RWPE1 (cell line): ENCODE data around the gene PIK3C2G.
"Not testable (repeated sequence)": the region's sequence is repeated elsewhere in the genome, so short reads cannot be mapped to it uniquely, and the experiment has no call there.

Experiments
- CTCF ChIA-PET: fragments of 350-600 bp; sonication (Branson Sonifier 250); formaldehyde crosslinking; extraction: SDS; loops from one replicate; lab custom pipeline; 2021; lab: Yijun Ruan, JAX
- POLR2A ChIA-PET: fragments of 400-600 bp; formaldehyde crosslinking; extraction: SDS; loops from one replicate; lab custom pipeline; 2020; ENCODE audit warnings: antibody characterized with exemption; ENCODE audit not compliant: low non-redundant PET; lab: Yijun Ruan, JAX
- DNase-seq: peaks from one replicate; pipeline ENCODE4 v3.0.0; 2012; ENCODE audit warnings: low spot score
- H3K27ac ChIP-seq: fragments of 450-650 bp; 2 replicates; pipeline ENCODE4 v1.5.1; 2017
- TF ChIP-seq, protein P1 (sequence below): fragments of 450-650 bp; conservative IDR thresholded peaks from 2 replicates; pipeline ENCODE4 v1.5.1; 2017; ENCODE audit warnings: low read depth, mild to moderate bottlenecking

PIK3C2G gene

GRCh38 chr12:18487509-18487908, 226.2 kb downstream of the PIK3C2G start:
- ChIA-PET POLR2A (no interaction called here), CTCF (no interaction called here)
- no peak overlapping the region for H3K27ac ChIP-seq
- TF ChIP-seq, protein P1, sequence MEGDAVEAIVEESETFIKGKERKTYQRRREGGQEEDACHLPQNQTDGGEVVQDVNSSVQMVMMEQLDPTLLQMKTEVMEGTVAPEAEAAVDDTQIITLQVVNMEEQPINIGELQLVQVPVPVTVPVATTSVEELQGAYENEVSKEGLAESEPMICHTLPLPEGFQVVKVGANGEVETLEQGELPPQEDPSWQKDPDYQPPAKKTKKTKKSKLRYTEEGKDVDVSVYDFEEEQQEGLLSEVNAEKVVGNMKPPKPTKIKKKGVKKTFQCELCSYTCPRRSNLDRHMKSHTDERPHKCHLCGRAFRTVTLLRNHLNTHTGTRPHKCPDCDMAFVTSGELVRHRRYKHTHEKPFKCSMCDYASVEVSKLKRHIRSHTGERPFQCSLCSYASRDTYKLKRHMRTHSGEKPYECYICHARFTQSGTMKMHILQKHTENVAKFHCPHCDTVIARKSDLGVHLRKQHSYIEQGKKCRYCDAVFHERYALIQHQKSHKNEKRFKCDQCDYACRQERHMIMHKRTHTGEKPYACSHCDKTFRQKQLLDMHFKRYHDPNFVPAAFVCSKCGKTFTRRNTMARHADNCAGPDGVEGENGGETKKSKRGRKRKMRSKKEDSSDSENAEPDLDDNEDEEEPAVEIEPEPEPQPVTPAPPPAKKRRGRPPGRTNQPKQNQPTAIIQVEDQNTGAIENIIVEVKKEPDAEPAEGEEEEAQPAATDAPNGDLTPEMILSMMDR: no peak
- no peak for DNase-seq

- no peak overlapping the region; the same call in 1 of the 2 replicates for H3K27ac ChIP-seq
- TF ChIP-seq, protein P1: no peak
- ChIA-PET POLR2A (no interaction called here), CTCF (interaction anchor here (0.6 kb wide), 1 partner anchor 89 kb away, joined by 3 read pairs; no protein-coding TSS in a partner anchor)
- DNase-seq: no peak
Measured at GRCh38 chr12:18492372-18493025, 231.2 kb downstream of the PIK3C2G start.

DNA sequence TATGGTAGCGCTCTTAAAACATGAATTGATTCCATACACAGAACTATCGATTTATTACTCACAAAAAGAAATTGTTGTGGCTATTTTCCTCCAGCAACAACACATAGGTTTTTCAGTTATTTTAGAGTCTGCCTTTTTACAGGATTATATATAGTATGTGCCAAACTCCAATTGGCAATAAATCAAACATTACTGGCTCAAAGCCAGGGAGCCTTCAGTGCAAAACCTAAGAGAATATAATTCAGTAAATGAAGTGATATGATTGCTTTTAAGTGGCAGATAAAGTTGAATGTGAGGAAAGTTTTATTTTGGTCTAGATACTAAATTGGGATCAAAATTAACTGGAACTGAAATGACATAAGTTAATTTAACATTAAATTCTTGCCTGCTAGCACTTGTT, 234.8 kb downstream of the PIK3C2G start:
- H3K27ac ChIP-seq: no peak overlapping the region
- DNase-seq: no peak
- ChIA-PET POLR2A (no interaction called here), CTCF (no interaction called here)
- TF ChIP-seq, protein P1: no peak

GRCh38 chr12:18500160-18500574, 238.8 kb downstream of the PIK3C2G start:
- DNase-seq, POLR2A ChIA-PET, CTCF ChIA-PET, H3K27ac ChIP-seq: not testable (repeated sequence)

- POLR2A ChIA-PET, H3K27ac ChIP-seq, DNase-seq: not testable (repeated sequence)
- CTCF ChIA-PET: interaction anchor here (0.6 kb wide), 1 partner anchor 19 kb away, joined by 3 read pairs; no protein-coding TSS in a partner anchor
Measured at GRCh38 chr12:18500736-18501135, 239.4 kb downstream of the PIK3C2G start.

- TF ChIP-seq, protein P1: no peak
- CTCF ChIA-PET: interaction anchor here (0.7 kb wide), 1 partner anchor 1986 kb away, joined by 3 read pairs; no protein-coding TSS in a partner anchor
- POLR2A ChIA-PET: no interaction called here
- no peak overlapping the region for H3K27ac ChIP-seq
- DNase-seq: no peak
Measured at GRCh38 chr12:18502422-18502968, 241.2 kb downstream of the PIK3C2G start.

GRCh38 chr12:18521461-18521860, 260.1 kb downstream of the PIK3C2G start:
- no peak overlapping the region for H3K27ac ChIP-seq
- DNase-seq: no peak
- CTCF ChIA-PET: no interaction called here
- TF ChIP-seq, protein P1: no peak
- POLR2A ChIA-PET: no interaction called here
